ENCODE data around the gene ACSS3.

DNA sequence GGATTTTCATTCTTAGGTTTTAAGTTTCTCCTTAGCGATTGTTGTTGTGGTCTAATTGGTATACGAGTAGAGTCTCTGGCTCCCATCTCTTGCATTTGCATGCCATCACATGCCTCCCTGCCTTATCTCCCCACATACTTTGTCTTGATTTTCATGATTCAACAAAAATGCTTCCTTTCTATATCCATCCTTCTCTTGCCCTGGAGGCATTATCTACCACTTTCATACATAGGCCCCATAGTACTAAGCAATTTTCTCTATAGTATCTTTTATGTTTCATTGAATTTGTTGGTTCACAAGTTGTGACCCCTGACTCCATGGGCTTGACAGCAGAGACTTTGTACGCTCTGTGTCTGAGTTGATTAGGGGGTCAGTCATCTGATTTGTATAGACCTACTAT is 226.1 kb downstream of the ACSS3 start:
- no peak for TF ChIP-seq EZH2 (IDR thresholded peaks at IDR 0.05; ENCODE audit: low read length)
- TF ChIP-seq, protein P1, sequence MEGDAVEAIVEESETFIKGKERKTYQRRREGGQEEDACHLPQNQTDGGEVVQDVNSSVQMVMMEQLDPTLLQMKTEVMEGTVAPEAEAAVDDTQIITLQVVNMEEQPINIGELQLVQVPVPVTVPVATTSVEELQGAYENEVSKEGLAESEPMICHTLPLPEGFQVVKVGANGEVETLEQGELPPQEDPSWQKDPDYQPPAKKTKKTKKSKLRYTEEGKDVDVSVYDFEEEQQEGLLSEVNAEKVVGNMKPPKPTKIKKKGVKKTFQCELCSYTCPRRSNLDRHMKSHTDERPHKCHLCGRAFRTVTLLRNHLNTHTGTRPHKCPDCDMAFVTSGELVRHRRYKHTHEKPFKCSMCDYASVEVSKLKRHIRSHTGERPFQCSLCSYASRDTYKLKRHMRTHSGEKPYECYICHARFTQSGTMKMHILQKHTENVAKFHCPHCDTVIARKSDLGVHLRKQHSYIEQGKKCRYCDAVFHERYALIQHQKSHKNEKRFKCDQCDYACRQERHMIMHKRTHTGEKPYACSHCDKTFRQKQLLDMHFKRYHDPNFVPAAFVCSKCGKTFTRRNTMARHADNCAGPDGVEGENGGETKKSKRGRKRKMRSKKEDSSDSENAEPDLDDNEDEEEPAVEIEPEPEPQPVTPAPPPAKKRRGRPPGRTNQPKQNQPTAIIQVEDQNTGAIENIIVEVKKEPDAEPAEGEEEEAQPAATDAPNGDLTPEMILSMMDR (optimal IDR thresholded peaks at IDR 0.05 in 1 of 3, IDR thresholded peaks at IDR 0.05 in 1 of 3, conservative IDR thresholded peaks at IDR 0.05 in 1 of 3; ENCODE audit: extremely low read depth in 1 of 3, insufficient read depth in 2 of 3, low read length in 3 of 3) = no peak

Measured in keratinocyte (primary cell).